HUES6 (cell line): ENCODE data around the gene PRMT3.
"Not testable (repeated sequence)": the region's sequence is repeated elsewhere in the genome, so short reads cannot be mapped to it uniquely, and the experiment has no call there.

Experiments
- H3K27ac ChIP-seq: 2 replicates; pipeline ENCODE4 v1.7.0; 2013; ENCODE audit warnings: low read depth, mild to moderate bottlenecking, low read length, inconsistent platforms
- H3K27me3 ChIP-seq: 2 replicates; pipeline ENCODE4 v1.6.1; 2013; ENCODE audit warnings: low read length; ENCODE audit not compliant: control insufficient read depth, insufficient read depth
- H3K36me3 ChIP-seq: 2 replicates; pipeline ENCODE4 v1.6.1; 2013; ENCODE audit warnings: low read length; ENCODE audit not compliant: control insufficient read depth, insufficient read depth
- H3K4me1 ChIP-seq: 2 replicates; pipeline ENCODE4 v1.6.1; 2013; ENCODE audit warnings: low read length; ENCODE audit not compliant: control insufficient read depth, insufficient read depth
- H3K4me3 ChIP-seq: 2 replicates; pipeline ENCODE4 v1.5.1; 2013; ENCODE audit warnings: low read depth, low read length
- H3K9ac ChIP-seq: one replicate; pipeline ENCODE4 v1.6.1; 2013; ENCODE audit warnings: mild to moderate bottlenecking, low read length
- H3K9me3 ChIP-seq: 2 replicates; pipeline ENCODE4 v1.6.1; 2013; ENCODE audit warnings: low read depth, low read length; ENCODE audit not compliant: control insufficient read depth, insufficient read depth

PRMT3 gene

DNA sequence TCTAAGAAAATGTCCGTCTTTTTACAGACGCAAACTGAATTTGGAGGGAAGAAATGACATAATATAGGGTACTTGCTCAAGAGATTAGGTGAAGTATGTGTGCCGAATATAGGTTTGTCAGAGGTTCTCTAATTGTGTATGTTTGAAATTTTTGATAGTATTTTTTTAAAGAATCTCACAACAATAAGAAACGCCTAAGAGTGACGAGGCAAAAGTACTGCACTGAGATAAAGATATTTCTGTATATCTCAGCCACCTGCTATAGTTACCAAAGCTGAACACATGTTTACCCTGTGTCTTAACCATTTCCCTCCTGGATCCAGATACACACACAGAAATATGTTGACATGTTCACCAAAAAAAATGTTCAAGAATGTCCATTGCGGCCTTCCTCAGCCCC is 92.0 kb downstream of the PRMT3 start:
- H3K9ac ChIP-seq = no peak overlapping the region
- no peak overlapping the region for H3K27ac ChIP-seq
- no peak overlapping the region for H3K4me3 ChIP-seq
- H3K27me3 ChIP-seq = no peaks in the 10 kb centered on the region
- peaks cover 12% of the 10 kb centered on the region for H3K9me3 ChIP-seq
- peaks cover 9% of the 10 kb centered on the region for H3K36me3 ChIP-seq
- peaks cover 18% of the 10 kb centered on the region for H3K4me1 ChIP-seq

- Histone ChIP-seq H3K9ac (no peak overlapping the region), H3K4me1 (no peaks in the 10 kb centered on the region)
These were observed 96.4 kb downstream of the PRMT3 start for GRCh38 chr11:20483931-20484330.

GRCh38 chr11:20484416-20484815 is 96.9 kb downstream of the PRMT3 start:
- H3K4me1 ChIP-seq, H3K9ac ChIP-seq, H3K4me3 ChIP-seq, H3K27ac ChIP-seq, H3K36me3 ChIP-seq, H3K27me3 ChIP-seq: not testable (repeated sequence)
- H3K9me3 ChIP-seq = peaks cover 15% of the 10 kb centered on the region

More at GRCh38 chr11:20483931-20484330, 96.4 kb downstream of the PRMT3 start:
- no peak overlapping the region for H3K27ac ChIP-seq
- H3K36me3 ChIP-seq = peaks cover 9% of the 10 kb centered on the region
- no peak overlapping the region for H3K4me3 ChIP-seq
- peaks cover 15% of the 10 kb centered on the region for H3K9me3 ChIP-seq
- H3K27me3 ChIP-seq = no peaks in the 10 kb centered on the region

DNA sequence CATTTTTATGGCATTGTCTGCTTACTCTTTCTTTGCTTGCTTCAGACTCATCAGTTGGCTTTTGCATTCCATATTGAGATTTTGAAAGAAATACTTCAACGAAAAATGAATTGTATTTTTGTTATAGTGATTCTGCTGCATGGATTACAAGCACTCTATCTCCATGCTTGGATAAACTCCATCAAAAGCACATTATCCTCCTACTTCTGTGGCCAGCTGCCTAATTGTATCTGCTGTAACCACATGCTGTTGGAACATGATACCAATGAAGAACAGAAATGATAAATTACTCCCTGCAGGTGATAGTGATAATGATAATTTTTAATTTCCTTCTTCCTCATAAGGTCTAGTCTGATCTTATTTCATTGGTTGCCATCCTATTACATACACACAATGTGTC is 100.8 kb downstream of the PRMT3 start:
- no peaks in the 10 kb centered on the region for H3K27me3 ChIP-seq
- peaks cover 9% of the 10 kb centered on the region for H3K36me3 ChIP-seq
- H3K4me1 ChIP-seq = peaks cover 5% of the 10 kb centered on the region; the same call in 1 of the 2 replicates
- no peak overlapping the region for H3K9ac ChIP-seq
- peaks cover 15% of the 10 kb centered on the region for H3K9me3 ChIP-seq
- H3K27ac ChIP-seq = no peak overlapping the region
- no peak overlapping the region for H3K4me3 ChIP-seq

DNA sequence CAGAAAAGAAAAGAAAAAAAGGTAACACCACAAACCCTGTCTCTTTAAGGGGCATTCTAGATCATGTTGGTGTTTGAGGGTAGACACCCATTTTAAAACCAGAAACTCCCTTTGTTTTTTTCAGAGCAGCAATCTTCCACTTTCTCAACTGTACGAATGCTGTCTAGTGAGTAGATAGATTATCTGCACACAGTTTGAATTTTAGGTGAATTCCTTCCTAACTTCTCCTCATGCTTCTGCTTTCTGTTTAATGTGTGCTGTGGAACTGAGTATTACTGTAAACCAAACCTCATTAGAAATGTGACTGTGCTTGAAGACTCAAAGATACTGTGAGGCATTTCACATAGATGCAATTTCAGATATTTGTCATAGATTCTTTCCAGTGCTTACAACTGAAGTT is 102.4 kb downstream of the PRMT3 start:
- H3K27me3 ChIP-seq = no peaks in the 10 kb centered on the region
- no peaks in the 10 kb centered on the region for H3K9me3 ChIP-seq
- peaks cover 5% of the 10 kb centered on the region; the same call in 1 of the 2 replicates for H3K36me3 ChIP-seq
- H3K4me1 ChIP-seq = peaks cover 5% of the 10 kb centered on the region; the same call in 1 of the 2 replicates
- H3K27ac ChIP-seq = no peak overlapping the region
- H3K4me3 ChIP-seq = no peak overlapping the region
- H3K9ac ChIP-seq = no peak overlapping the region

GRCh38 chr11:20493340-20493739 is 105.8 kb downstream of the PRMT3 start:
- Histone ChIP-seq H3K9me3 (no peaks in the 10 kb centered on the region), H3K36me3 (peaks cover 5% of the 10 kb centered on the region; the same call in 1 of the 2 replicates), H3K4me3 (no peak overlapping the region), H3K27ac (no peak overlapping the region), H3K9ac (no peak overlapping the region), H3K4me1 (peaks cover 21% of the 10 kb centered on the region), H3K27me3 (no peaks in the 10 kb centered on the region)

DNA sequence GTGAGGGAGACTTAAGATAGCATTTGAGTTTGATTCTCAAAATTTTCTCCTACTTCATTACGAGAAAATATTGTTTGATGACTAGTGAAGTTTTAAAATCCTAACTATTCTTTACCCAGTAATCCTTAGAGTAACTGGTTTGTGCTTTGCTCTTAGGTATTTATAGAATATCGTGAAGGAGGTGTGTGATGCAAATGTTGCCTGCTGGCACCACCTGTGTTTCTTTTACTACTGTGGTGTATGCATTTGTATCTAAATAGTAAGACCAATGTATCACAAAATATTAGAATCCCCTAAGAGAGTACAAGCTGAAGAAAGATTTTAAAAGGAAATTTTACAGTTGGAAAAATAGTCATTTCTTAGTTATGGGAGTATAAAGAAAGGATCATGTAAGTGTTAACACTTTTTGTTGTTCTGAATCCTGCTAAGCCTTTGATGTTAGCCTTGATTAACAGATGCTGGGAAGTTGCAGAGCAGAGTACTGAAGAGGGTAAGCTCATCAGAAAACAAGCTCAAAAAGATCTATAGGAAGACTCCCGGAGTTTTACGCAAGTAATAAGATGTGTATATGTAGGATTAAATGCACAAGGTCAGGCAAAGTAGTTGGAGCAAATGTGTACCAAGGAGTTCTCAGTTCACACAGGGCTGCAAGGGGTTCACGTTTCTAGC is 109.7 kb downstream of the PRMT3 start:
- peaks cover 5% of the 10 kb centered on the region; the same call in 1 of the 2 replicates for H3K36me3 ChIP-seq
- 0 out of 2 replicates have a peak overlapping the region, but pooled peaks have one; percentile 51 for H3K27ac ChIP-seq

DNA sequence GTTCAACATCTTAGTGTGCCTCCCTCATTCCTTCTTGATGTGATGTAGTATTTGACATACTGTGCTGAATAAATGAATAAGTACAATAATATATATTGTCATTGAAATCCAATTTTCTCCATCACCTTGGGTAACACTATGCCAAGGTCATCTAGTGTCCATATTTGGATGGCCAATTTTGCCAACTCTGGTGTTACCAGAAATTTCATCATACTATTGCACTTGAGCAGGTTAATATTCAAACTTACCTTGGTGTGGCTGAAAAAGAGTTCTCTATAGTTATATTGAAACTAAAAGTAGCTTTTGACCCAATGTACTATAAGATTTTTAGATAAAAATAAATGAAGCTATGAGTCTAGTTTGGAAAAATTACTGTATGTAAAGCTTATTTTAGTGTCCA is 113.7 kb downstream of the PRMT3 start:
- Histone ChIP-seq H3K27me3 (no peaks in the 10 kb centered on the region), H3K36me3 (no peaks in the 10 kb centered on the region), H3K9me3 (no peaks in the 10 kb centered on the region), H3K4me3 (no peak overlapping the region), H3K27ac (no peak overlapping the region), H3K4me1 (peaks cover 21% of the 10 kb centered on the region), H3K9ac (no peak overlapping the region)

More for the DNA sequence above, 109.7 kb downstream of the PRMT3 start:
- Histone ChIP-seq H3K9ac (no peak overlapping the region), H3K4me3 (no peak overlapping the region), H3K4me1 (peaks cover 16% of the 10 kb centered on the region), H3K27me3 (no peaks in the 10 kb centered on the region), H3K9me3 (no peaks in the 10 kb centered on the region)

GRCh38 chr11:20501971-20502370 is 114.5 kb downstream of the PRMT3 start:
- Histone ChIP-seq H3K27ac (no peak overlapping the region), H3K9ac (no peak overlapping the region), H3K4me1 (peaks cover 18% of the 10 kb centered on the region), H3K27me3 (no peaks in the 10 kb centered on the region), H3K9me3 (no peaks in the 10 kb centered on the region), H3K36me3 (no peaks in the 10 kb centered on the region), H3K4me3 (no peak overlapping the region)

GRCh38 chr11:20511982-20512381 is 124.5 kb downstream of the PRMT3 start:
- H3K27me3 ChIP-seq = no peaks in the 10 kb centered on the region
- H3K4me3 ChIP-seq = no peak overlapping the region
- no peaks in the 10 kb centered on the region for H3K36me3 ChIP-seq
- no peak overlapping the region for H3K9ac ChIP-seq
- H3K27ac ChIP-seq = no peak overlapping the region
- H3K4me1 ChIP-seq = peaks cover 8% of the 10 kb centered on the region
- H3K9me3 ChIP-seq = no peaks in the 10 kb centered on the region

DNA sequence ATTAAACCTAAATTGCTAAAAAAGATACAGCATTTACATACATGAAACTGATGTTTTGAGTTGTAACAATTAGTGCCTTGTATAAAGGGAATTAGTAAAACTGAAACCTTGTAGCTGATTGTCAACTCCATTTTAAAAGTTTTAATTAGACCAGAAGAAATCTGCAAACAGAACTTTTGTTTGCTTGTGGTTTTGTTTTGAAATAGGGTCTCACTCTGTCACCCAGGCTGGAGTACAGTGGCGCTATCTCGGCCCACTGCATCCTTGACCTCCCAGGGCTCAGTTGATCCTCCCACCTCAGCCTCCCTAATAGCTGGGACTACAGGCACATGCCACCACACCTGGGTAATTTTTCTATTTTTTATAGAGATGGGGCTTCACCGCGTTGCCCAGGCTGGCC is 125.4 kb downstream of the PRMT3 start:
- no peak overlapping the region for H3K9ac ChIP-seq
- peaks cover 8% of the 10 kb centered on the region for H3K4me1 ChIP-seq
- H3K36me3 ChIP-seq = no peaks in the 10 kb centered on the region
- H3K27me3 ChIP-seq = no peaks in the 10 kb centered on the region
- H3K9me3 ChIP-seq = no peaks in the 10 kb centered on the region
- H3K27ac ChIP-seq = no peak overlapping the region
- no peak overlapping the region for H3K4me3 ChIP-seq
